Cardiac fibroblast (primary cell): ENCODE data around the gene TRABD2B.

ENCODE experiments used
- DNase-seq, 2 donors: peaks; one replicate each; pipeline versions ENCODE4 v3.0.0 to v3.0.0-alpha.2; 2010; ENCODE audit warnings: low read depth in 2 of 2
- H3K4me3 ChIP-seq, 2 donors: replicated peaks in 1 of 2; 1 replicate in 1 of 2; 2 replicates in 1 of 2; pipeline ENCODE4 v1.5.1; 2011; ENCODE audit warnings: low read depth in 2 of 2, low read length in 2 of 2, mild to moderate bottlenecking in 2 of 2, moderate library complexity in 1 of 2
- CTCF ChIP-seq: IDR thresholded peaks from one replicate; pipeline ENCODE4 v1.5.1; 2011; ENCODE audit warnings: low read depth, mild to moderate bottlenecking, low read length, inconsistent platforms

Gene TRABD2B

GRCh38 chr1:47980501-47980900, 16.7 kb downstream of the TRABD2B start:
- H3K4me3 ChIP-seq = no peak overlapping the region
- no peak for TF ChIP-seq CTCF
- no peak for DNase-seq

DNA sequence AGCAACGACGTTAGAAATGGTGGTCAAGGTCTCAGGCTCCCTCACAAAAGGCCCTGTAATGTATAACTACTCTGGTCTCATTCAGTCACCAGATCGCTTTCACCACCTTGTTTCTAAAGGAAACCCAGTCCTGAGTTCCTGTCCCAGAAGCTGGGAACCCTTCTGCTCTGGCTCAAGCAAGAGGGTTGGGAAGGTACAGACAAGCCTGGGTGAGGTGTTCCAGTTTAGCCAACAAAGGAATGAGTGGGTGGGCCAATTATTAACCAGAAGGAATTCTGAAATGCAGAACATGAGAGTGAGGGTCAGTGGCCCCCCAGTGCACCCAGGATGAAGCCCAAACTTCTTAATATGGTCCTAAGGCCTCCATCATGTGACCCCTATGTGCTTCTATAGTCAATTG, 17.5 kb downstream of the TRABD2B start:
- no peak for DNase-seq
- TF ChIP-seq CTCF = no peak
- no peak overlapping the region for H3K4me3 ChIP-seq

DNA sequence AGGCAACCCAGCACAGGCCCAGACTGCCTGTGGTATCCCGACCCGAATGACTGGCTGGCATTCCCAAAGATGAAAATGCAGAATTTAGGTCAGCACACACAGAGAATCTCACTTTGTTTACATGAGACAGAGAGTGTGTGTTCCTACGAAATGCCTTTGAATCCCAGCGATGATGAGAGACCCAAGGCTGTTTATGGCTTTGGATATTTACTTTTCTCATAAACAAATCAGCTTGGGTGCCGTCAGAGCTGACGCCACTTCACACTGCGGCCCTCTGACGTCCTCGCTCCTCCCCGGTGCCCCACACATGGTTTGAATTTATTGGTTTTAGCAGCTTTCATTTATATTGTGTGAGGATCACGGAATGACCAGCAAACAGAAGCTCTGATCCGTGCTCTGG, 18.7 kb downstream of the TRABD2B start:
- DNase-seq = no peak
- no peak overlapping the region for H3K4me3 ChIP-seq
- no peak for TF ChIP-seq CTCF

- H3K4me3 ChIP-seq = no peak overlapping the region
Observed at GRCh38 chr1:47976728-47977127, 20.5 kb downstream of the TRABD2B start.

DNA sequence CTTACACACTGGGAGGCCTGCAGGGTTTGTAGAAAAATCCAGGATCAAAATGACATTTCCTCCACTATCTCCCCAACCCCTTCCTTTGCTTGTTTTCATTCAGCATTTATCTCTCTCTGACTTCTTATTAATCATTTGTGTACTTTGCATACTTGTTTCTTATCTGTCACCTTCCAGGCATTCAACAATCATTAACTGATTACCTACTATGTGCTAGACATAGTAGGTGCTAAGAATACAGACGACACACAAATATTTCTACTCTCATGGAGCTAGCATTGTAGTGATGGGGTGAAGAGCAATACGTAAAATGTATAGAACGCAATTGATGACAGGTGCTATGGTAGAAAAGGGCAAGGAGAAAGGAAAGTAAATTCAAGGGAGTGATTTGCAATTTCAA, 20.9 kb downstream of the TRABD2B start:
- TF ChIP-seq CTCF = no peak
- no peak for DNase-seq
- H3K4me3 ChIP-seq = no peak overlapping the region

More at GRCh38 chr1:47976728-47977127, 20.5 kb downstream of the TRABD2B start:
- no peak for TF ChIP-seq CTCF
- no peak for DNase-seq

GRCh38 chr1:47975302-47975921, 21.8 kb downstream of the TRABD2B start:
- DNase-seq = no peak
- no peak overlapping the region for H3K4me3 ChIP-seq
- TF ChIP-seq CTCF = no peak

DNA sequence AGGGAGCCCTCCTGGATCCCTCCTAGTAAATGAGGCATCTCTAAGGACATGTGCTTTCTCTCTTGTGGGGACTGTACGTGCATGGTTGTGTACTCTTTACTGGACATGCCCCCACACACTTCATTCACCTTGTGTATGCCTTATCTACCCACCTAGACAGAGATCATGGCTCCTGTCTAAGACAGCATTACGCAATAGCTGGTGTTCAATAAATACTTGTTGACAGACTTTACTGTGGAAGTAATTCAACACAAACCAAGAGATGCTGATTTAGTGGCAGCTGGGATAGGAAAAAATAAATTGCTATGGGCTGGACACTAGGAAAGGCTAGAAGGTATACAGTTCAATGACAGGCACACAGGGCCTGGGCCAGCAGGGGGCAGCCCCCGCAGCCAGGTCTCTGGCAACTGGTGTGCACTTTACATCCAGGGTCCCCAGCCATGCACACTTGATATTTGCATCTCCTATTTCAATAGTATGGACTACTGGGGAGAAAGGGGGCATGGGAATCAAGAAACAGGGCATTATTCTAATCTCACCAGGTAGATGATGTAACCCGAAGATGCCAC, 24.2 kb downstream of the TRABD2B start:
- H3K4me3 ChIP-seq = no peak overlapping the region
- TF ChIP-seq CTCF = peak; percentile 2
- DNase-seq = no peak
